NT2/D1 (cell line): ENCODE measurements around the gene NKAIN1.

ENCODE experiments used
- SUZ12 ChIP-seq: IDR thresholded peaks from 2 replicates; pipeline ENCODE4 v1.6.1; 2011; ENCODE audit not compliant: insufficient read length, insufficient read depth; ENCODE audit errors: extremely low read depth
- ZNF274 ChIP-seq: IDR thresholded peaks from 2 replicates; pipeline ENCODE4 v1.6.1; 2011; ENCODE audit warnings: mild to moderate bottlenecking, low read depth, low read length

DNA sequence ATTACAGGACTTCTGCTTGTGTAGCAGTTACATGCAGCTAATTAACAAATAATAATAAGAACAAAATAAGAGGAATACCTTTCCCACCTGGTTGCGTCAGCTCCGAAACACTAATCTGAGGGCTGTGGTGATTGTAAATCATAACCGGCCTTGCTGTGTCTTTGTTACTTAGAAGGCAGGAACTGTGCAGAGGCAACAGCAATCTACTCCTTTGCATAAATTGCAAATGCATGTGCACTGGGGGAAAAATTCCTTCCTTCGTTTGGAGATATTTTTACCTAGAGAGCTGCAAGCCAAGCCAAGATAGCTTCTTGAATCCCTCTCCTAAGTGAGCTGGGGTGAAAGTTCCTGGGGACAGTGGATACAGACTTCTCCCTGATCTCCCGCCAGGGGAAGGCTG, 46.0 kb downstream of the NKAIN1 start:
- TF ChIP-seq SUZ12 (no peak), ZNF274 (no peak)
